ENCODE results near the gene IGSF23. TPM values are rescaled to one million over a fixed set of nuclear protein-coding genes. Genes with fewer than 3 reads are reported as not detected.
"Not testable (repeated sequence)": the region's sequence is repeated elsewhere in the genome, so short reads cannot be mapped to it uniquely, and the experiment has no call there.

The IGSF23 gene
- total RNA-seq, 1 donor = not detected

- no peak for DNase-seq (ENCODE audit: insufficient read length, low spot score, missing footprints)
- no peak overlapping the region for H3K4me3 ChIP-seq (ENCODE audit: insufficient read depth, low read length)
- H3K4me1 ChIP-seq (ENCODE audit: insufficient read depth, low read length) = peaks cover 9% of the 10 kb centered on the region
- no peaks in the 10 kb centered on the region for H3K27me3 ChIP-seq (ENCODE audit: insufficient read depth, low read length)
- no peak overlapping the region for H2AFZ ChIP-seq (ENCODE audit: low read length)
- no peak overlapping the region for H3K27ac ChIP-seq (ENCODE audit: low read depth, low read length)
- H3K36me3 ChIP-seq (ENCODE audit: insufficient read depth, low read length) = no peaks in the 10 kb centered on the region
- no peaks in the 10 kb centered on the region for H4K20me1 ChIP-seq (ENCODE audit: insufficient read depth, low read length)
- no peak overlapping the region for H3K4me2 ChIP-seq (ENCODE audit: insufficient read depth, low read length)
- no peaks in the 10 kb centered on the region for H3K9me3 ChIP-seq (ENCODE audit: low read depth, low read length)
- TF ChIP-seq CTCF (IDR thresholded peaks at IDR 0.05; ENCODE audit: extremely low read depth, low read depth, low read length) = no peak
- no peaks in the 10 kb centered on the region for H3K79me2 ChIP-seq (ENCODE audit: insufficient read depth, low read length)
These were observed 20.1 kb upstream of the IGSF23 start for GRCh38 chr19:44593294-44593693.

DNA sequence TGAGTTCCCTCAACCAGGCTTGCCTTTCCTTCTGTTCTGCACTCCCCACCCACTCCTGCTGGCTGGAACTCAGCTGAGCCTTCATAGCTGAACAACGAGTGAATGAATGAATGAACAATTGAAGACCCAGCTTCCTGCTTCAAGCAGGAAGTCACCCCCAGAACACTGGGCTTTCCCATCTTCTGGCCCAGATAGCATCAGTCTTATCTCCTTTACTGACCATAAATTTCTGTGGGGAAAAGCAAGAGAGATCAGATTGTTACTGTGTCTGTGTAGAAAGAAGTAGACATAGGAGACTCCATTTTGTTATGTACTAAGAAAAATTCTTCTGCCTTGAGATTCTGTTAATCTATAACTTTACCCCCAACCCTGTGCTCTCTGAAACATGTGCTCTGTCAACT lies 19.5 kb upstream of the IGSF23 start:
- DNase-seq (ENCODE audit: insufficient read length, low spot score, missing footprints); H3K27me3 ChIP-seq (ENCODE audit: insufficient read depth, low read length); H3K79me2 ChIP-seq (ENCODE audit: insufficient read depth, low read length); H3K4me3 ChIP-seq (ENCODE audit: insufficient read depth, low read length); H3K36me3 ChIP-seq (ENCODE audit: insufficient read depth, low read length); H4K20me1 ChIP-seq (ENCODE audit: insufficient read depth, low read length); H3K4me1 ChIP-seq (ENCODE audit: insufficient read depth, low read length); H3K9me3 ChIP-seq (ENCODE audit: low read depth, low read length); H3K4me2 ChIP-seq (ENCODE audit: insufficient read depth, low read length); H3K27ac ChIP-seq (ENCODE audit: low read depth, low read length): not testable (repeated sequence)
- H2AFZ ChIP-seq (ENCODE audit: low read length) = peak overlapping the region; percentile 65

DNA sequence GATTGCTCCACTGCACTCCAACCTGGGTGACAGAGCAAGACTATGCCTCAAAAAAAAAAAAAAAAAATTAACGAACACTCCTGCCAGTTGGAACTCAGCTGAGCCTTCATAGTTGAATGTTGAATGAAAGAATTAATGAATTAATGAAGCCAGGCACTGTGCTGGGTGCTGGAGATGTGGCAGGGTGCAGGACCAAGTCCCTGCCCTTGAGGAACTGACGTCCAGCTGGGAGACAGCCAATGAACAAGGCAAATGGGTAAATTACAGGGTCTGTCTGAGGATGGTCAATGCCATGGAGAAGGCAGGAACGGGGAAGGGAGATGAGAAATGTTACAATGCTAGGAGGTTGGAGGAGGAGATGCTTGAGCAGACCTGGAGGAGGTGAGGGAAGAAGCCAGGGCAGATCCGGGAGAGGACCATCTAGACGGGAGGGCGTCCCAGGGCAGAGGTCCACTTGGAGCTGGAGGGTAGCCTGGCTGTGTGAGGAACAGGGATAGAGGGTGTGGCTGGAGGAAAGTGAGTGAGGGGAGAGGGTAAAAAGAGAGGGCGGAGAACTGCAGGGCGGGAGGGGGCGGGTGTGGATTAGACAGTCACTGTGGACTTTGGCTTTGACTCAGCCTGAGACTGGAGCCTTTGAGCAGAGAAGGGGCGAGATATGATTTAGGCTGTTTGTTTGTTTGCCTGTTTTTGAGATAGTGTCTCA lies 16.8 kb upstream of the IGSF23 start:
- no peak overlapping the region for H3K27ac ChIP-seq (ENCODE audit: low read depth, low read length)
- H3K4me1 ChIP-seq (ENCODE audit: insufficient read depth, low read length) = no peaks in the 10 kb centered on the region
- no peaks in the 10 kb centered on the region for H3K9me3 ChIP-seq (ENCODE audit: low read depth, low read length)
- no peak overlapping the region for H3K4me2 ChIP-seq (ENCODE audit: insufficient read depth, low read length)
- no peak for TF ChIP-seq CTCF (IDR thresholded peaks at IDR 0.05; ENCODE audit: extremely low read depth, low read depth, low read length)
- no peaks in the 10 kb centered on the region for H3K36me3 ChIP-seq (ENCODE audit: insufficient read depth, low read length)
- H2AFZ ChIP-seq (ENCODE audit: low read length) = no peak overlapping the region
- H4K20me1 ChIP-seq (ENCODE audit: insufficient read depth, low read length) = no peaks in the 10 kb centered on the region
- no peak for DNase-seq (ENCODE audit: insufficient read length, low spot score, missing footprints)
- H3K27me3 ChIP-seq (ENCODE audit: insufficient read depth, low read length) = no peaks in the 10 kb centered on the region
- H3K4me3 ChIP-seq (ENCODE audit: insufficient read depth, low read length) = no peak overlapping the region
- no peaks in the 10 kb centered on the region for H3K79me2 ChIP-seq (ENCODE audit: insufficient read depth, low read length)

- H3K27me3 ChIP-seq (ENCODE audit: insufficient read depth, low read length) = no peaks in the 10 kb centered on the region
- H3K4me3 ChIP-seq (ENCODE audit: insufficient read depth, low read length) = no peak overlapping the region
- no peaks in the 10 kb centered on the region for H3K9me3 ChIP-seq (ENCODE audit: low read depth, low read length)
- H4K20me1 ChIP-seq (ENCODE audit: insufficient read depth, low read length) = no peaks in the 10 kb centered on the region
- no peaks in the 10 kb centered on the region for H3K79me2 ChIP-seq (ENCODE audit: insufficient read depth, low read length)
- TF ChIP-seq CTCF (IDR thresholded peaks at IDR 0.05; ENCODE audit: extremely low read depth, low read depth, low read length) = no peak
- H3K4me1 ChIP-seq (ENCODE audit: insufficient read depth, low read length) = no peaks in the 10 kb centered on the region
- H3K27ac ChIP-seq (ENCODE audit: low read depth, low read length) = no peak overlapping the region
- H3K4me2 ChIP-seq (ENCODE audit: insufficient read depth, low read length) = no peak overlapping the region
- no peak for DNase-seq (ENCODE audit: insufficient read length, low spot score, missing footprints)
- no peaks in the 10 kb centered on the region for H3K36me3 ChIP-seq (ENCODE audit: insufficient read depth, low read length)
- H2AFZ ChIP-seq (ENCODE audit: low read length) = no peak overlapping the region
These were observed 16.3 kb upstream of the IGSF23 start for GRCh38 chr19:44597131-44597491.
